SK-N-SH treated with all-trans-retinoic acid at 6 μM for 48 hours (cell line): ENCODE results near the gene SLC27A4.

Experiments
- ATAC-seq: fragments of 200-7000 bp; cut with Tn5 transposase; 3 replicates; pipeline ENCODE4 v1.9.1; 2020; ENCODE audit warnings: mild to moderate bottlenecking, moderate library complexity
- ARNTL ChIP-seq: fragments of 450-650 bp; formaldehyde crosslinking; IDR thresholded peaks from 2 replicates; pipeline ENCODE4 v1.5.0; 2020; ENCODE audit warnings: low read depth, mild to moderate bottlenecking, moderate library complexity, borderline replicate concordance
- BACH2 ChIP-seq: fragments of 250-450 bp; sonication (Bioruptor Pico); IDR thresholded peaks from 2 replicates; pipeline ENCODE4 v1.9.0; 2021; ENCODE audit warnings: mild to moderate bottlenecking, borderline replicate concordance
- CSDC2 ChIP-seq: fragments of 250-450 bp; sonication (Bioruptor Pico); IDR thresholded peaks from 2 replicates; pipeline ENCODE4 v1.5.0; 2020; ENCODE audit warnings: mild to moderate bottlenecking, moderate library complexity
- CSRNP3 ChIP-seq: fragments of 250-450 bp; sonication (Bioruptor Pico); IDR thresholded peaks from 2 replicates; pipeline ENCODE4 v1.5.1; 2021; ENCODE audit warnings: mild to moderate bottlenecking, moderate library complexity
- ESRRG ChIP-seq: fragments of 250-450 bp; sonication (Bioruptor Pico); IDR thresholded peaks from 2 replicates; pipeline ENCODE4 v1.6.1; 2021; ENCODE audit warnings: mild to moderate bottlenecking
- ISL1 ChIP-seq: fragments of 250-450 bp; sonication (Bioruptor Pico); IDR thresholded peaks from 2 replicates; pipeline ENCODE4 v2.1.2; 2022; ENCODE audit warnings: mild to moderate bottlenecking, moderate library complexity
- OSR1 ChIP-seq: fragments of 250-450 bp; sonication (Bioruptor Pico); IDR thresholded peaks from 2 replicates; pipeline ENCODE4 v1.8.0; 2022; ENCODE audit warnings: moderate library complexity, mild to moderate bottlenecking, inconsistent platforms
- PATZ1 ChIP-seq: fragments of 250-450 bp; sonication (Bioruptor Pico); IDR thresholded peaks from 2 replicates; pipeline ENCODE4 v1.8.0; 2020; ENCODE audit warnings: mild to moderate bottlenecking, moderate library complexity, borderline replicate concordance
- PPARA ChIP-seq: fragments of 250-450 bp; sonication (Bioruptor Pico); IDR thresholded peaks from 2 replicates; pipeline ENCODE4 v1.5.0; 2020; ENCODE audit warnings: mild to moderate bottlenecking, borderline replicate concordance
- RARB ChIP-seq: fragments of 250-450 bp; sonication (Bioruptor Pico); IDR thresholded peaks from 2 replicates; pipeline ENCODE4 v1.8.0; 2021; ENCODE audit warnings: mild to moderate bottlenecking, moderate library complexity
- SNAI2 ChIP-seq: fragments of 250-450 bp; sonication (Bioruptor Pico); IDR thresholded peaks from 2 replicates; pipeline ENCODE4 v1.5.0; 2020; ENCODE audit warnings: mild to moderate bottlenecking, moderate library complexity
- TCF4 ChIP-seq: fragments of 250-450 bp; sonication (Bioruptor Pico); IDR thresholded peaks from 2 replicates; pipeline ENCODE4 v1.8.0; 2021; ENCODE audit warnings: mild to moderate bottlenecking, moderate library complexity, borderline replicate concordance
- TOX ChIP-seq: fragments of 250-450 bp; sonication (Bioruptor Pico); IDR thresholded peaks from 2 replicates; pipeline ENCODE4 v1.8.0; 2021; ENCODE audit warnings: mild to moderate bottlenecking, moderate library complexity, borderline replicate concordance
- ZC3H10 ChIP-seq: fragments of 250-450 bp; sonication (Bioruptor Pico); IDR thresholded peaks from 2 replicates; pipeline ENCODE4 v1.5.1; 2021; ENCODE audit warnings: mild to moderate bottlenecking, moderate library complexity
- ZFP3 ChIP-seq: fragments of 250-450 bp; sonication (Bioruptor Pico); IDR thresholded peaks from 2 replicates; pipeline ENCODE4 v1.5.0; 2020; ENCODE audit warnings: mild to moderate bottlenecking, moderate library complexity
- ZFP30 ChIP-seq: fragments of 450-650 bp; formaldehyde crosslinking; IDR thresholded peaks from 2 replicates; pipeline ENCODE4 v1.5.0; 2022; ENCODE audit warnings: mild to moderate bottlenecking, moderate library complexity
- ZNF565 ChIP-seq: fragments of 450-650 bp; formaldehyde crosslinking; conservative IDR thresholded peaks from 2 replicates; pipeline ENCODE4 v1.5.0; 2020; ENCODE audit warnings: low read depth, mild to moderate bottlenecking, moderate library complexity
- ZNF70 ChIP-seq: fragments of 450-650 bp; formaldehyde crosslinking; IDR thresholded peaks from 2 replicates; pipeline ENCODE4 v1.5.0; 2020; ENCODE audit warnings: mild to moderate bottlenecking, moderate library complexity
- ZNF8 ChIP-seq: fragments of 450-650 bp; formaldehyde crosslinking; IDR thresholded peaks from 2 replicates; pipeline ENCODE4 v1.5.0; 2020; ENCODE audit warnings: mild to moderate bottlenecking, moderate library complexity

The SLC27A4 gene

GRCh38 chr9:128389395-128390149, 49.2 kb downstream of the SLC27A4 start:
- no peak for ATAC-seq
- TF ChIP-seq ARNTL (CRISPR knock-in tag) (no peak), TCF4 (CRISPR knock-in tag) (no peak), ESRRG (CRISPR knock-in tag) (no peak), SNAI2 (CRISPR knock-in tag) (no peak), OSR1 (CRISPR knock-in tag) (no peak), ZFP3 (no peak), CSRNP3 (CRISPR knock-in tag) (no peak), BACH2 (CRISPR knock-in tag) (no peak), RARB (CRISPR knock-in tag) (no peak)

- ATAC-seq, result no peak
- no peak for TF ChIP-seq ARNTL (CRISPR knock-in tag)
- no peak for TF ChIP-seq ISL1 (CRISPR knock-in tag)
- no peak for TF ChIP-seq ZFP3
- TF ChIP-seq ZNF565, result no peak
These were observed 50.0 kb downstream of the SLC27A4 start for GRCh38 chr9:128390150-128390812.

- no peak for ATAC-seq
- TF ChIP-seq OSR1 (CRISPR knock-in tag), result no peak
- TF ChIP-seq RARB (CRISPR knock-in tag), result no peak
These were observed 50.7 kb downstream of the SLC27A4 start for GRCh38 chr9:128390813-128391711.

- no peak for TF ChIP-seq ZNF565
- no peak for TF ChIP-seq ZC3H10 (CRISPR knock-in tag)
- no peak for TF ChIP-seq ESRRG (CRISPR knock-in tag)
- TF ChIP-seq ZNF70, result no peak
- no peak for TF ChIP-seq SNAI2 (CRISPR knock-in tag)
- TF ChIP-seq ISL1 (CRISPR knock-in tag), result no peak
- no peak for TF ChIP-seq RARB (CRISPR knock-in tag)
- TF ChIP-seq PATZ1, result no peak
- TF ChIP-seq CSRNP3 (CRISPR knock-in tag), result no peak
- ATAC-seq, result no peak
These were observed 51.6 kb downstream of the SLC27A4 start for GRCh38 chr9:128391956-128392301.

GRCh38 chr9:128392302-128393144, 52.2 kb downstream of the SLC27A4 start:
- no peak for ATAC-seq
- TF ChIP-seq TOX (CRISPR knock-in tag), result no peak
- no peak for TF ChIP-seq PPARA (CRISPR knock-in tag)
- no peak for TF ChIP-seq ZFP30 (CRISPR knock-in tag)
- no peak for TF ChIP-seq TCF4 (CRISPR knock-in tag)
- no peak for TF ChIP-seq ZNF8 (CRISPR knock-in tag)
- no peak for TF ChIP-seq CSDC2 (CRISPR knock-in tag)
